ENCODE data around the gene DCK. TPM values are rescaled to one million over a fixed set of nuclear protein-coding genes. Genes with fewer than 3 reads are reported as not detected.

Gene DCK
- total RNA-seq, 1 donor from 2014 or later, result 10.8 TPM

DNA sequence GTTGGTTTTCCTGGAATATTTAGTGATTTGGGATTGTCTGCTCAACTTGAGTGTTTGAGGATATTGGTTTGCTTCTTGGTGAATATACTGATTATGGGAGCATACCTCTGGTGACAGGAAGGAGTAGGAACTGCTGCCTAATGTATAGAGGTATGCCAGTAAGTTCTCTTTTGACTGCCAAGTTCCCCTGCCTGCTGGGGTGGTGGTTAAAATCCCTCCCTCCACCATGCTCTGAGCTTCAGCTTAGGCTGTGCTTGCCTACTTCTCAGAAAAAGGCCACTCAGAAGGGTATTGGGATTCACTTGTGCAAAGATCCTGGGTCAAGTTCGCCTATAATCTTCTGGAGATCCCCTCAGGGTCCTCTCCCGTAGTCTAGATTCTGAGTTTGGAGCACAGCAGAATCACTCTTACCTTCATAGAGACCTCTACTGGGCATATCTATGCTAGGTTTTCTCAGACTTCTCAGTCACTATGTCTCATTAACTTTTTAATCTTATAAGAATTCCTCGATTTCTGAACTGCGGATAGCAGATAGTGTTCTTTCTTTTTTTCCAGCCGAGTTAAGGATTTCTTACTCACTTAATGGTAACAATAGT is 44.7 kb upstream of the DCK start:
- TF ChIP-seq, protein P1, sequence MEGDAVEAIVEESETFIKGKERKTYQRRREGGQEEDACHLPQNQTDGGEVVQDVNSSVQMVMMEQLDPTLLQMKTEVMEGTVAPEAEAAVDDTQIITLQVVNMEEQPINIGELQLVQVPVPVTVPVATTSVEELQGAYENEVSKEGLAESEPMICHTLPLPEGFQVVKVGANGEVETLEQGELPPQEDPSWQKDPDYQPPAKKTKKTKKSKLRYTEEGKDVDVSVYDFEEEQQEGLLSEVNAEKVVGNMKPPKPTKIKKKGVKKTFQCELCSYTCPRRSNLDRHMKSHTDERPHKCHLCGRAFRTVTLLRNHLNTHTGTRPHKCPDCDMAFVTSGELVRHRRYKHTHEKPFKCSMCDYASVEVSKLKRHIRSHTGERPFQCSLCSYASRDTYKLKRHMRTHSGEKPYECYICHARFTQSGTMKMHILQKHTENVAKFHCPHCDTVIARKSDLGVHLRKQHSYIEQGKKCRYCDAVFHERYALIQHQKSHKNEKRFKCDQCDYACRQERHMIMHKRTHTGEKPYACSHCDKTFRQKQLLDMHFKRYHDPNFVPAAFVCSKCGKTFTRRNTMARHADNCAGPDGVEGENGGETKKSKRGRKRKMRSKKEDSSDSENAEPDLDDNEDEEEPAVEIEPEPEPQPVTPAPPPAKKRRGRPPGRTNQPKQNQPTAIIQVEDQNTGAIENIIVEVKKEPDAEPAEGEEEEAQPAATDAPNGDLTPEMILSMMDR (IDR thresholded peaks at IDR 0.05; ENCODE audit: partially characterized antibody, unreplicated experiment), result no peak
- no peak overlapping the region for H3K27ac Mint-ChIP-seq (ENCODE audit: unreplicated experiment)
- no peak overlapping the region for H3K4me3 Mint-ChIP-seq (ENCODE audit: unreplicated experiment)
- no peaks in the 10 kb centered on the region for H3K36me3 Mint-ChIP-seq (ENCODE audit: unreplicated experiment)
- H3K9me3 Mint-ChIP-seq (ENCODE audit: unreplicated experiment), result no peaks in the 10 kb centered on the region
- H3K4me1 Mint-ChIP-seq (ENCODE audit: low read depth, unreplicated experiment), result no peaks in the 10 kb centered on the region
- DNase-seq, result no peak
- no peaks in the 10 kb centered on the region for H3K27me3 Mint-ChIP-seq (ENCODE audit: unreplicated experiment)

DNA sequence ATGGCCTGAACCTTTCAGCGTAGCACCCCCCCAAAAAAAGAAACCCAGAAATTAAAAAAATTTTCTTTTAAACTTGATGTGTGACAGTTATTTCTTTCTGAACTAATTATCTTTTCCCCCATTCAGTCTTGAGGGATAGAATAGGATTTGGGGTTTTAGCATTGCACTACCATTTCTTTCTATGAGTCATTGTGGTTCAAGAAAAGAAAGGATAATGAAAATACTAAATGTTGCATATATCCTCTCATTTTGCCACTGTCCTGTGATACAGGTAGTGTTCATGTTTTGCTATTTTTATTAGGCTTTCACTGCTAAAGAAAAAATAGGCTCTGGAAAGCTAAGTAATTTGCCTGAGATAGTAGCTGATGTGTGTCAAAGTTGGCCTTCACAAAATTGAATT is 39.4 kb upstream of the DCK start:
- Mint-ChIP-seq H3K36me3 (ENCODE audit: unreplicated experiment) (no peaks in the 10 kb centered on the region), H3K4me3 (ENCODE audit: unreplicated experiment) (no peak overlapping the region), H3K9me3 (ENCODE audit: unreplicated experiment) (no peaks in the 10 kb centered on the region), H3K4me1 (ENCODE audit: low read depth, unreplicated experiment) (no peaks in the 10 kb centered on the region), H3K27me3 (ENCODE audit: unreplicated experiment) (no peaks in the 10 kb centered on the region), H3K27ac (ENCODE audit: unreplicated experiment) (no peak overlapping the region)
- TF ChIP-seq, protein P1 (IDR thresholded peaks at IDR 0.05; ENCODE audit: partially characterized antibody, unreplicated experiment), result no peak
- no peak for DNase-seq

DNA sequence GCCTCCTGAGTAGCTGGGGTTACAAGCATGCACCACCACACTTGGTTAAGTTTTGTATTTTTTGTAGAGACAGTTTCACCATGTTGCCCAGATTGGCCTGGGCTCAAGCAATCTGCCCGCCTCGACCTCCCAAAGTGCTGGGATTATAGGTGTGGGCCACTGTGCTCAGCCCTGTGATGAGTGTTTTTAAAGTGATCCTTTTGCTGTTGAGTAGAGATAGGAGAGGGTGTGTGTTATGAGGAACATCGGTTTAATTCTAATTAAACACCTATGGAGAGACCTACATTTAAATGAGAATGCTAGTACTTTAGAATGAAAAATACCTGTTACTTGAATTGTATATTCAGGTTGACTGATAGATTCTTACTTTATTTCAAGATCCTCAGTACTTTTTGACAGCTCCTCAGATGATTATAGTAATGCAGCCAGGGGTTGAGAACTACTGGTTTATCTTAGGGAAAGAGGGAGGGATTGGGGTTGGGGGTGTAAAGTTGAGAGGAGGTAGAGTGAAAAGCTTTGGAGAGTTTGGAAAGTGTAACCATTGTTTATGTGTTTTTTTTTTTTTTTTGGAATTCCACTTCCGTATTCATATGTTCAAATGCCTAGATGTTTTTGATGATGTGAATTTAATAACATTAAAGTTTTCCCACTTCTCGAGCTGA is 36.8 kb upstream of the DCK start:
- Mint-ChIP-seq H3K9me3 (ENCODE audit: unreplicated experiment) (no peaks in the 10 kb centered on the region), H3K4me1 (ENCODE audit: low read depth, unreplicated experiment) (no peaks in the 10 kb centered on the region), H3K4me3 (ENCODE audit: unreplicated experiment) (no peak overlapping the region), H3K27me3 (ENCODE audit: unreplicated experiment) (no peaks in the 10 kb centered on the region), H3K36me3 (ENCODE audit: unreplicated experiment) (no peaks in the 10 kb centered on the region), H3K27ac (ENCODE audit: unreplicated experiment) (no peak overlapping the region)
- no peak for DNase-seq
- TF ChIP-seq, protein P1 (IDR thresholded peaks at IDR 0.05; ENCODE audit: partially characterized antibody, unreplicated experiment), result no peak

DNA sequence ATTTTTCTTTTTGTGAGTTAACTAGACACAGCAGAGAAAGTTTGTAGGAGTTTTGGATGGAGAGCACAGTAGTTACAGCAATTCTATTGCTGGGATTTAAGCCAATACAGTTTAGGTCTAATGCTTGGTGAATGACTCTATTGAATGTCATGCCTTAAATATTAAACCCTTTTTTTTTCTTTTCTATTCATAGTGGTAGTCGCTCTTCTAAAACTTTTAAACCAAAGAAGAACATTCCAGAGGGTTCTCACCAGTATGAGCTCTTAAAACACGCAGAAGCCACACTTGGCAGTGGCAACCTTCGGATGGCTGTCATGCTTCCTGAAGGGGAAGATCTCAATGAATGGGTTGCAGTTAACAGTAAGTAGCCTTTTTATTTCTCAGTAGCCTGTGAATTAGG is 34.8 kb upstream of the DCK start:
- H3K4me1 Mint-ChIP-seq (ENCODE audit: low read depth, unreplicated experiment), result no peaks in the 10 kb centered on the region
- no peaks in the 10 kb centered on the region for H3K9me3 Mint-ChIP-seq (ENCODE audit: unreplicated experiment)
- no peaks in the 10 kb centered on the region for H3K27me3 Mint-ChIP-seq (ENCODE audit: unreplicated experiment)
- no peaks in the 10 kb centered on the region for H3K36me3 Mint-ChIP-seq (ENCODE audit: unreplicated experiment)
- no peak overlapping the region for H3K4me3 Mint-ChIP-seq (ENCODE audit: unreplicated experiment)
- H3K27ac Mint-ChIP-seq (ENCODE audit: unreplicated experiment), result no peak overlapping the region
- no peak for DNase-seq
- TF ChIP-seq, protein P1 (IDR thresholded peaks at IDR 0.05; ENCODE audit: partially characterized antibody, unreplicated experiment), result no peak

DNA sequence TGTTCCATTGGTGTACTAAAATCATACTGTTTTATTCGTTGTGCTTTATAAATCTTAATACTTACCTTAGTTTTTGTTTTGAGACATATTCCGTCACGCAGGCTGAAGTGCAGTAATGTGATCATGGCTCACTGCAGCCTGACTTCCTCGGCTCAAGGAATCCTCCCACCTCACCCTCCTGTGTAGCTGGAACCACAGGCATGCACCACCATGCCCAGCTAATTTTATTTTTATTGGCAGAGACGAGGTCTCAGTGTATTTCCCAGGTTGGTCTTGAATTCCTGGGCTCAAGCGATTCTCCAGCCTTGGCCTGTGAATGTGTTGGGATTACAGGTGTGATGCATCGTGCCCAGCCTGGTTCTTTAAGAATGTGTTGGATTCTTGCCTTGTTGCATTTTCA is 24.4 kb upstream of the DCK start:
- H3K4me1 Mint-ChIP-seq (ENCODE audit: low read depth, unreplicated experiment), result no peaks in the 10 kb centered on the region
- H3K4me3 Mint-ChIP-seq (ENCODE audit: unreplicated experiment), result no peak overlapping the region
- H3K9me3 Mint-ChIP-seq (ENCODE audit: unreplicated experiment), result no peaks in the 10 kb centered on the region
- no peak for DNase-seq
- H3K36me3 Mint-ChIP-seq (ENCODE audit: unreplicated experiment), result no peaks in the 10 kb centered on the region
- TF ChIP-seq, protein P1 (IDR thresholded peaks at IDR 0.05; ENCODE audit: partially characterized antibody, unreplicated experiment), result no peak
- H3K27me3 Mint-ChIP-seq (ENCODE audit: unreplicated experiment), result no peaks in the 10 kb centered on the region
- H3K27ac Mint-ChIP-seq (ENCODE audit: unreplicated experiment), result no peak overlapping the region
